Measurements from ENCODE around the gene TTC38. TPM values are rescaled to one million over a fixed set of nuclear protein-coding genes. Genes with fewer than 3 reads are reported as not detected.

Gene TTC38
- polyA plus RNA-seq, 1 donor from 2014 or later: 1.4 TPM

DNA sequence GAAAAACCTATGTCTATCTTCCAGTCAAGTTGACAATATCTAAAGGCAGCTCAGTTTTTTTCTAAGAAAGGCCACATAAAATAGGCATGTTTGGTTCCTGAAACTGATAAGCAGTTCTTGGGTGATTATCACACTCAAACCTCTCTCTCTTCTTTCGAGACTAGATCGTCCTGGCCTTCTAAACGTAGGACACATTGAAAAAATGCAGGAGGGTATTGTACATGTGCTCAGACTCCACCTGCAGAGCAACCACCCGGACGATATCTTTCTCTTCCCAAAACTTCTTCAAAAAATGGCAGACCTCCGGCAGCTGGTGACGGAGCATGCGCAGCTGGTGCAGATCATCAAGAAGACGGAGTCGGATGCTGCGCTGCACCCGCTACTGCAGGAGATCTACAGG is 32.8 kb upstream of the TTC38 start:
- H3K9me2 ChIP-seq (ENCODE audit: insufficient read depth, low read length): no peaks in the 10 kb centered on the region
- H3K9ac ChIP-seq (ENCODE audit: low read length): no peak overlapping the region
- no peaks in the 10 kb centered on the region for H3K9me3 ChIP-seq (ENCODE audit: low read length)
- no peak for TF ChIP-seq POLR2AphosphoS5 (IDR thresholded peaks at IDR 0.05)
- TF ChIP-seq RAD21 (conservative IDR thresholded peaks at IDR 0.05): no peak
- TF ChIP-seq, protein P1, sequence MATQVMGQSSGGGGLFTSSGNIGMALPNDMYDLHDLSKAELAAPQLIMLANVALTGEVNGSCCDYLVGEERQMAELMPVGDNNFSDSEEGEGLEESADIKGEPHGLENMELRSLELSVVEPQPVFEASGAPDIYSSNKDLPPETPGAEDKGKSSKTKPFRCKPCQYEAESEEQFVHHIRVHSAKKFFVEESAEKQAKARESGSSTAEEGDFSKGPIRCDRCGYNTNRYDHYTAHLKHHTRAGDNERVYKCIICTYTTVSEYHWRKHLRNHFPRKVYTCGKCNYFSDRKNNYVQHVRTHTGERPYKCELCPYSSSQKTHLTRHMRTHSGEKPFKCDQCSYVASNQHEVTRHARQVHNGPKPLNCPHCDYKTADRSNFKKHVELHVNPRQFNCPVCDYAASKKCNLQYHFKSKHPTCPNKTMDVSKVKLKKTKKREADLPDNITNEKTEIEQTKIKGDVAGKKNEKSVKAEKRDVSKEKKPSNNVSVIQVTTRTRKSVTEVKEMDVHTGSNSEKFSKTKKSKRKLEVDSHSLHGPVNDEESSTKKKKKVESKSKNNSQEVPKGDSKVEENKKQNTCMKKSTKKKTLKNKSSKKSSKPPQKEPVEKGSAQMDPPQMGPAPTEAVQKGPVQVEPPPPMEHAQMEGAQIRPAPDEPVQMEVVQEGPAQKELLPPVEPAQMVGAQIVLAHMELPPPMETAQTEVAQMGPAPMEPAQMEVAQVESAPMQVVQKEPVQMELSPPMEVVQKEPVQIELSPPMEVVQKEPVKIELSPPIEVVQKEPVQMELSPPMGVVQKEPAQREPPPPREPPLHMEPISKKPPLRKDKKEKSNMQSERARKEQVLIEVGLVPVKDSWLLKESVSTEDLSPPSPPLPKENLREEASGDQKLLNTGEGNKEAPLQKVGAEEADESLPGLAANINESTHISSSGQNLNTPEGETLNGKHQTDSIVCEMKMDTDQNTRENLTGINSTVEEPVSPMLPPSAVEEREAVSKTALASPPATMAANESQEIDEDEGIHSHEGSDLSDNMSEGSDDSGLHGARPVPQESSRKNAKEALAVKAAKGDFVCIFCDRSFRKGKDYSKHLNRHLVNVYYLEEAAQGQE (IDR thresholded peaks at IDR 0.05; ENCODE audit: borderline replicate concordance): no peak
- no peak for TF ChIP-seq MXI1 (conservative IDR thresholded peaks at IDR 0.05; ENCODE audit: poor library complexity, severe bottlenecking)
- no peak for TF ChIP-seq EZH2 (IDR thresholded peaks at IDR 0.05; ENCODE audit: borderline replicate concordance, insufficient read depth, low read length, poor library complexity, severe bottlenecking)
- TF ChIP-seq, protein P2, sequence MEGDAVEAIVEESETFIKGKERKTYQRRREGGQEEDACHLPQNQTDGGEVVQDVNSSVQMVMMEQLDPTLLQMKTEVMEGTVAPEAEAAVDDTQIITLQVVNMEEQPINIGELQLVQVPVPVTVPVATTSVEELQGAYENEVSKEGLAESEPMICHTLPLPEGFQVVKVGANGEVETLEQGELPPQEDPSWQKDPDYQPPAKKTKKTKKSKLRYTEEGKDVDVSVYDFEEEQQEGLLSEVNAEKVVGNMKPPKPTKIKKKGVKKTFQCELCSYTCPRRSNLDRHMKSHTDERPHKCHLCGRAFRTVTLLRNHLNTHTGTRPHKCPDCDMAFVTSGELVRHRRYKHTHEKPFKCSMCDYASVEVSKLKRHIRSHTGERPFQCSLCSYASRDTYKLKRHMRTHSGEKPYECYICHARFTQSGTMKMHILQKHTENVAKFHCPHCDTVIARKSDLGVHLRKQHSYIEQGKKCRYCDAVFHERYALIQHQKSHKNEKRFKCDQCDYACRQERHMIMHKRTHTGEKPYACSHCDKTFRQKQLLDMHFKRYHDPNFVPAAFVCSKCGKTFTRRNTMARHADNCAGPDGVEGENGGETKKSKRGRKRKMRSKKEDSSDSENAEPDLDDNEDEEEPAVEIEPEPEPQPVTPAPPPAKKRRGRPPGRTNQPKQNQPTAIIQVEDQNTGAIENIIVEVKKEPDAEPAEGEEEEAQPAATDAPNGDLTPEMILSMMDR (IDR thresholded peaks at IDR 0.05; ENCODE audit: poor library complexity, severe bottlenecking): no peak
- TF ChIP-seq EP300 (conservative IDR thresholded peaks at IDR 0.05; ENCODE audit: poor library complexity, severe bottlenecking): no peak
- no peak for TF ChIP-seq SMC3 (conservative IDR thresholded peaks at IDR 0.05; ENCODE audit: poor library complexity)
- TF ChIP-seq TAF1 (IDR thresholded peaks at IDR 0.05; ENCODE audit: low read depth): no peak
- no peaks in the 10 kb centered on the region for H3K36me3 ChIP-seq (ENCODE audit: insufficient read depth, low read length)
- H3K79me2 ChIP-seq (replicated peaks; ENCODE audit: insufficient read depth, low read length): no peaks in the 10 kb centered on the region
- H3K27ac ChIP-seq (ENCODE audit: low read length): no peak overlapping the region
- H2AFZ ChIP-seq (ENCODE audit: low read depth, low read length): no peak overlapping the region
- no peak overlapping the region for H3K4me2 ChIP-seq (ENCODE audit: low read length)
- no peaks in the 10 kb centered on the region for H3F3A ChIP-seq (ENCODE audit: insufficient read depth, low read length, poor library complexity, severe bottlenecking)
- no peaks in the 10 kb centered on the region for H3K27me3 ChIP-seq (ENCODE audit: insufficient read depth, low read depth, low read length)
- H3K4me3 ChIP-seq (ENCODE audit: low read length): no peak overlapping the region
- H4K20me1 ChIP-seq (ENCODE audit: insufficient read depth): no peaks in the 10 kb centered on the region

DNA sequence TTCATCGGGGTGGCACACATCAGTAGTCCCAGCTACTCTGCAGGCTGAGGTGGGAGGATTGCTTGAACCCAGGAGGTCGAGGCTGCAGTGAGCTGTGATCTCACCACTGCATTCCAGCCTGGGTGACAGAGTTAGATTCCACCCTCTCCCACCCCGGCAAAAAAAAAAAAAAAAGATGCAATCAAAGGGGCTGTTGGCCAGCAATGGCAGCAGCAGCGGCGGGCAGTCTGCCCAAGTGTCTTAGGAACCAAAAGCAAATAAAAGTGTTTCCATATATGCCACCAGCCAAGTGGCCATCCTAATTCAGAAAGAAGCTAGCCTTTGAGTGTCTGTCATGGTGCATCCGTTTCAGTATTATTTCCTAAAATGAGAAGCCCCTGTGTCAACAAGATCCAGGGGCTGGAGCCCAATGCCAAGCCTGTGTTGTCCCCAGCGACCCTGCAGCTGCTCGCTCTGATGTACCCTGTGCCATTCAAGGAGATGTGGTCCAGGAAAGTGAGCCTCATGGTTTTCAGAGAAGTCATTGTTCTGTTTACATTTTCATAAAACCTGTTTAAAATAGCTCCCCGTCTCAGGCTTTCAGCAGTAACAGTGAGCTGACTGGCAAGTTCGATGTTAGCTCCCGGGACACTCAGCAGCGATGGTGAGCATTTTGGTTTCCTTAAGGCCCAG is 30.2 kb upstream of the TTC38 start:
- H3K4me2 ChIP-seq (ENCODE audit: low read length): no peak overlapping the region
- H3K9me2 ChIP-seq (ENCODE audit: insufficient read depth, low read length): no peaks in the 10 kb centered on the region
- no peaks in the 10 kb centered on the region for H3K36me3 ChIP-seq (ENCODE audit: insufficient read depth, low read length)
- no peaks in the 10 kb centered on the region for H3K79me2 ChIP-seq (replicated peaks; ENCODE audit: insufficient read depth, low read length)
- no peak overlapping the region for H2AFZ ChIP-seq (ENCODE audit: low read depth, low read length)
- no peaks in the 10 kb centered on the region for H4K20me1 ChIP-seq (ENCODE audit: insufficient read depth)
- no peaks in the 10 kb centered on the region for H3K27me3 ChIP-seq (ENCODE audit: insufficient read depth, low read depth, low read length)
- no peaks in the 10 kb centered on the region for H3K9me3 ChIP-seq (ENCODE audit: low read length)
- no peak overlapping the region for H3K27ac ChIP-seq (ENCODE audit: low read length)
- no peaks in the 10 kb centered on the region for H3F3A ChIP-seq (ENCODE audit: insufficient read depth, low read length, poor library complexity, severe bottlenecking)
- no peak overlapping the region for H3K9ac ChIP-seq (ENCODE audit: low read length)
- TF ChIP-seq RAD21 (conservative IDR thresholded peaks at IDR 0.05) (no peak), TAF1 (IDR thresholded peaks at IDR 0.05; ENCODE audit: low read depth) (no peak), EZH2 (IDR thresholded peaks at IDR 0.05; ENCODE audit: borderline replicate concordance, insufficient read depth, low read length, poor library complexity, severe bottlenecking) (no peak), MXI1 (conservative IDR thresholded peaks at IDR 0.05; ENCODE audit: poor library complexity, severe bottlenecking) (no peak), EP300 (conservative IDR thresholded peaks at IDR 0.05; ENCODE audit: poor library complexity, severe bottlenecking) (no peak), SMC3 (conservative IDR thresholded peaks at IDR 0.05; ENCODE audit: poor library complexity) (no peak), POLR2AphosphoS5 (IDR thresholded peaks at IDR 0.05) (no peak)
- TF ChIP-seq, protein P2 (IDR thresholded peaks at IDR 0.05; ENCODE audit: poor library complexity, severe bottlenecking): no peak
- TF ChIP-seq, protein P1 (IDR thresholded peaks at IDR 0.05; ENCODE audit: borderline replicate concordance): no peak
- H3K4me3 ChIP-seq (ENCODE audit: low read length): no peak overlapping the region

All from neural cell (in vitro differentiated cells).